Uterus (tissue), 2 donors: ENCODE results near the gene KRTAP5-2.

Experiments used
- CTCF ChIP-seq, 4 experiments: fragments of 200-600 bp in 2 of 4; fragments of 450-650 bp in 2 of 4; sonication (generic) in 2 of 4; IDR thresholded peaks; one replicate each; pipeline ENCODE4 v1.5.1; 2016 to 2019; ENCODE audit warnings: antibody characterized with exemption in 4 of 4, mild to moderate bottlenecking in 2 of 4, moderate library complexity in 1 of 4
- POLR2A ChIP-seq, 2 donors: fragments of 450-650 bp; IDR thresholded peaks; one replicate each; pipeline ENCODE4 v1.6.1; 2016; ENCODE audit warnings: antibody characterized with exemption in 2 of 2, mild to moderate bottlenecking in 1 of 2, moderate library complexity in 1 of 2

- TF ChIP-seq CTCF (IDR thresholded peaks at IDR 0.05) (no peak), POLR2A (IDR thresholded peaks at IDR 0.05) (no peak)
Measured at GRCh38 chr11:1632053-1632714, 34.1 kb upstream of the KRTAP5-2 start.
